Spleen (tissue), 11 donors: Measurements from ENCODE around the gene METTL1. TPM values are rescaled to one million over a fixed set of nuclear protein-coding genes. Genes with fewer than 3 reads are reported as not detected.

Source experiments
- DNase-seq: peaks from one replicate; pipeline ENCODE4 v3.0.0-alpha.2; 2020
- H3K27ac ChIP-seq, 8 donors: fragments of 200-600 bp; sonication (generic) in 7 of 8; 1 replicate in 4 of 8; 2 replicates in 4 of 8; pipeline versions ENCODE4 v1.5.0 to v1.8.0; 2016 to 2021; ENCODE audit warnings: inconsistent platforms in 4 of 8, mild to moderate bottlenecking in 4 of 8, moderate library complexity in 1 of 8
- H3K27me3 ChIP-seq, 7 donors: fragments of 200-600 bp; sonication (generic) in 6 of 7; replicated peaks in 1 of 7; 1 replicate in 4 of 7; 2 replicates in 3 of 7; pipeline versions ENCODE4 v1.5.0 to v1.8.0; 2016 to 2021; ENCODE audit warnings: inconsistent platforms in 3 of 7, mild to moderate bottlenecking in 1 of 7
- H3K36me3 ChIP-seq, 6 donors: fragments of 200-600 bp; sonication (generic) in 5 of 6; 1 replicate in 4 of 6; 2 replicates in 2 of 6; pipeline versions ENCODE4 v1.5.0 to v1.8.0; 2016 to 2021; ENCODE audit warnings: inconsistent platforms in 2 of 6
- H3K4me1 ChIP-seq, 6 donors: fragments of 200-600 bp; sonication (generic) in 5 of 6; 1 replicate in 3 of 6; 2 replicates in 3 of 6; pipeline versions ENCODE4 v1.5.0 to v1.8.0; 2016 to 2021; ENCODE audit warnings: inconsistent platforms in 3 of 6
- H3K4me3 ChIP-seq, 8 donors: fragments of 200-600 bp; sonication (generic) in 7 of 8; 1 replicate in 4 of 8; 2 replicates in 4 of 8; pipeline versions ENCODE4 v1.5.0 to v1.8.0; 2016 to 2021; ENCODE audit warnings: inconsistent platforms in 4 of 8, mild to moderate bottlenecking in 4 of 8, moderate library complexity in 2 of 8
- H3K9me3 ChIP-seq, 8 donors: fragments of 200-600 bp; sonication (generic) in 7 of 8; 1 replicate in 4 of 8; 2 replicates in 4 of 8; pipeline versions ENCODE4 v1.5.0 to v1.8.0; 2016 to 2021; ENCODE audit warnings: inconsistent platforms in 4 of 8
- POLR2A ChIP-seq, 3 donors: fragments of 450-650 bp; IDR thresholded peaks; one replicate each; pipeline ENCODE4 v1.5.1; 2017; ENCODE audit warnings: antibody characterized with exemption in 3 of 3, mild to moderate bottlenecking in 1 of 3
- POLR2AphosphoS5 ChIP-seq, 3 donors: sonication (generic); formaldehyde crosslinking; IDR thresholded peaks; one replicate each; pipeline ENCODE4 v1.5.1; 2017; ENCODE audit warnings: antibody characterized with exemption in 3 of 3
- WGBS, 5 donors: extraction: QIAGEN DNeasy Blood & Tissue Kit in 3 of 5; methylation state at CpG; one replicate each; pipeline versions ENCODE4 v1.1.5 to v1.1.7; 2013 to 2018; 5-methylcytosine and 5-hydroxymethylcytosine counted together
- intact Hi-C: fragments of 100-400 bp; cut with DNase I; formaldehyde crosslinking; loops from one replicate; pipeline ENCODE4 v1.15.0; 2023; ENCODE audit warnings: low total_unique reads
- polyA plus RNA-seq, 3 donors: library from polyadenylated mRNA; stranded (reverse); fragments of 200-250 nt; gene quantifications; one replicate each; pipeline ENCODE4 v1.2.1, GENCODE V29; 2013
- total RNA-seq, 7 donors: library from RNA; depleted of rRNA in 3 of 7; stranded (reverse); fragments of >200 nt in 3 of 7; fragmentation: NEBNext Ultra II Directional in 4 of 7; extraction: Animal tissue kit (Norgen Biotek cat#: 25700) in 4 of 7; gene quantifications; one replicate each; pipeline versions ENCODE4 v1.1.0 to v1.2.1, GENCODE V29; 2016 to 2021
- TF ChIP-seq, protein P1 (sequence below), 11 experiments: fragments of 200-600 bp in 7 of 11; fragments of 450-650 bp in 4 of 11; sonication (generic) in 4 of 11; IDR thresholded peaks in 8 of 11; conservative IDR thresholded peaks in 3 of 11; 1 replicate in 7 of 11; 2 replicates in 4 of 11; pipeline versions ENCODE4 v1.4.0 to v1.8.0; 2016 to 2021; ENCODE audit warnings: antibody characterized with exemption in 11 of 11, inconsistent platforms in 4 of 11, mild to moderate bottlenecking in 1 of 11
- donor health status: healthy with polysubstance abuse.
- donor health status: DM: no; HTN: no; CAD: no; lungs with moderate emphysema.
- donor health status: DM: no; HTN: no; CAD: no.
- donor health status: Bipolar disorder and iron deficiency.
- donor health status: healthy.
- donor health status: DM: no; HTN: no; CAD: no.
- donor health status: DM: yes; HTN: yes; CAD: no.

The METTL1 gene
- total and polyA plus RNA-seq, 10 donors, result 4.9 to 22.0 (median 14.5) TPM

DNA sequence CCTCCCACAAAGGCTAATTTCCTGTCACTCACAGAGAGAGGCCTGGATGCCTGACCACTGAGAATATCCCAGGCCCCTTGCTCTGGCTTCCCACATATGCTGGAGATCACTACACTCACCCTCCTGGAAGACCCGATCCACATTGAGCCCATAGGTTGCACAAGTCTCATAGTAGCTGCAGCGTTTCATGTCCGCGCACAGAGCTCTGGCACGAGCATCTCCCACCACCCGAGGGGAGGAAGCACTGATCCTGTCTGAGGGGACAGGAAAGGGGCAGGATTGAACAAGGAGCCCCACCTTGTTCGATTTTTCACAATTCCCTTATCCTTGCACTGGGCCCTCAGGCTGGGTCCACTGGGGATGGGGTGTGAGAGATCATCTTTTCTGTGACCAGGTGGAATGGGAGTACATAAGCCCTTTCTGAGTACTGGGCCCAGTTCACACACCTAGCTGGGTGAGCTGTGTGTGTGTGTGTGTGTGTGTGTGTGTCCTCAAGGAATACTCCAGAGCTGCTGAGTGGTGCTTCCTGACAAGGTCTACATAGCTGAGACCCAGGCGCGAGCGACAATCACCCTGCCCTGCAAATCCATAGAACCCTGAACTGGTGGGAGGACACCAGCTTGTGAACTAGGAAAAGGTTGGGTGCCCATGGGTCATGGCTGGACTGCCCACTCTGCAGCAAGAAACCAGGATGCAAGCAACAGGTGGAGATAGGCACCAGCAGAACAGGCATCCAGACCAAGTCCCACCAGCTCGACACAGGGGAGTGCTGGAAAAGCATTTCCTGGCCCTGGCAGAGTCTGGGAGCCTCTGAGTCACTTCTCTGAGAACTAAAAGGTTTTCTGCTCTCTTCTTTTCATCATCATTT lies 38.9 kb downstream of the METTL1 start:
- 79 to 91% (median 86%) methylated on average over 8 to 11 of the region's 11 CpGs for WGBS, 5 donors
- DNase-seq, result no peak
- Histone ChIP-seq H3K27me3 (peaks cover 0 to 45% (median 18%) of the 10 kb centered on the region in 7 donors), H3K4me3 (no peak overlapping the region), H3K27ac (no peak overlapping the region), H3K36me3 (peaks cover 0 to 100% (median 68%) of the 10 kb centered on the region in 6 donors), H3K4me1 (peaks cover 3 to 30% (median 21%) of the 10 kb centered on the region in 6 donors), H3K9me3 (no peaks in the 10 kb centered on the region)
- TF ChIP-seq POLR2A (IDR thresholded peaks at IDR 0.05) (no peak), POLR2AphosphoS5 (IDR thresholded peaks at IDR 0.05) (no peak)
- TF ChIP-seq, protein P1, sequence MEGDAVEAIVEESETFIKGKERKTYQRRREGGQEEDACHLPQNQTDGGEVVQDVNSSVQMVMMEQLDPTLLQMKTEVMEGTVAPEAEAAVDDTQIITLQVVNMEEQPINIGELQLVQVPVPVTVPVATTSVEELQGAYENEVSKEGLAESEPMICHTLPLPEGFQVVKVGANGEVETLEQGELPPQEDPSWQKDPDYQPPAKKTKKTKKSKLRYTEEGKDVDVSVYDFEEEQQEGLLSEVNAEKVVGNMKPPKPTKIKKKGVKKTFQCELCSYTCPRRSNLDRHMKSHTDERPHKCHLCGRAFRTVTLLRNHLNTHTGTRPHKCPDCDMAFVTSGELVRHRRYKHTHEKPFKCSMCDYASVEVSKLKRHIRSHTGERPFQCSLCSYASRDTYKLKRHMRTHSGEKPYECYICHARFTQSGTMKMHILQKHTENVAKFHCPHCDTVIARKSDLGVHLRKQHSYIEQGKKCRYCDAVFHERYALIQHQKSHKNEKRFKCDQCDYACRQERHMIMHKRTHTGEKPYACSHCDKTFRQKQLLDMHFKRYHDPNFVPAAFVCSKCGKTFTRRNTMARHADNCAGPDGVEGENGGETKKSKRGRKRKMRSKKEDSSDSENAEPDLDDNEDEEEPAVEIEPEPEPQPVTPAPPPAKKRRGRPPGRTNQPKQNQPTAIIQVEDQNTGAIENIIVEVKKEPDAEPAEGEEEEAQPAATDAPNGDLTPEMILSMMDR (IDR thresholded peaks at IDR 0.05 in 8 of 11, conservative IDR thresholded peaks at IDR 0.05 in 3 of 11), result no peak
- intact Hi-C loops, result no loop called here

GRCh38 chr12:57732270-57732669 lies 39.6 kb downstream of the METTL1 start:
- Histone ChIP-seq H3K4me3 (no peak overlapping the region), H3K27me3 (peaks cover 0 to 38% (median 11%) of the 10 kb centered on the region in 7 donors), H3K9me3 (no peaks in the 10 kb centered on the region), H3K27ac (no peak overlapping the region), H3K4me1 (peaks cover 3 to 23% (median 15%) of the 10 kb centered on the region in 6 donors), H3K36me3 (peaks cover 0 to 100% (median 68%) of the 10 kb centered on the region in 6 donors)
- intact Hi-C loops, result no loop called here
- 78 to 90% (median 86%) methylated on average over 4 of the region's 4 CpGs for WGBS, 5 donors
- no peak for DNase-seq
- no peak for TF ChIP-seq POLR2A (IDR thresholded peaks at IDR 0.05)
- TF ChIP-seq, protein P1 (IDR thresholded peaks at IDR 0.05 in 8 of 11, conservative IDR thresholded peaks at IDR 0.05 in 3 of 11), result no peak
- TF ChIP-seq POLR2AphosphoS5 (IDR thresholded peaks at IDR 0.05), result no peak

DNA sequence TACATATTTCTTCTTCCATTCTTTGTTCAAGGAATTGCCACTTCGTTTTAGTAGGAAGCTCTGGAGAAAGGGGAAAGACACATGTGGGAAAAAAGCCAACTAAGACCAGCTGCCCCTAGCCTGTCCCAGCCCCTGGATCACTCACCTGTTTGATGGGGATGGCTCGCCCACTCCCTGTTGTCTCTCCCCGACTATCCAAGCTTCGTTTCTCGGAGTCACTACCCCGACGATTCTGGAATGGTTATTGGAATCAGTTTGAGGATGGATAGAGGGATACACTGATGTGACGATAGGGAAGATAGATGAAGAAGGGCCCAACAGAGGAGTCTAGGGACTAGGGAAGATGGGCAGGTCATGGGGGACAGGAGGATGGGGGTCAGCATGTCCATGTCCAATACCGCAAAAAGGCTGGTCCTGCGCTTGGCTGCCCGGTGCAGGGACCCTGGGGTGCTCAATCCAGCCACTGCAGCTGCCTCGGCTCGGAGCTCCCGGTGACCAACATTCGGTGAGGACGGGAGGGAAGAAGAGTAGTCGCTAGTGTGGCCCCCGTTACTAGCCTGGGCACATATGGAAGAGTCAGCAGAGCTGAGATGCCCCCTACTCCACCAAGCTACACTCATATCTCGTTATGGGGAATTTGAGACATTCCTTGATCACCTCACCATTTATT lies 40.4 kb downstream of the METTL1 start:
- H3K9me3 ChIP-seq, result no peaks in the 10 kb centered on the region
- 87 to 93% (median 89%) methylated on average over 19 of the region's 19 CpGs for WGBS, 5 donors
- peaks cover 0 to 100% (median 70%) of the 10 kb centered on the region in 6 donors for H3K36me3 ChIP-seq
- H3K4me3 ChIP-seq, result no peak overlapping the region
- no peak for DNase-seq
- H3K27me3 ChIP-seq, result peaks cover 0 to 31% (median 6%) of the 10 kb centered on the region in 7 donors
- peaks cover 1 to 21% (median 7%) of the 10 kb centered on the region in 6 donors for H3K4me1 ChIP-seq
- intact Hi-C loops, result no loop called here
- TF ChIP-seq POLR2AphosphoS5 (IDR thresholded peaks at IDR 0.05), result peak in 1 of 3 donors; percentile 29
- no peak for TF ChIP-seq POLR2A (IDR thresholded peaks at IDR 0.05)
- no peak overlapping the region for H3K27ac ChIP-seq

DNA sequence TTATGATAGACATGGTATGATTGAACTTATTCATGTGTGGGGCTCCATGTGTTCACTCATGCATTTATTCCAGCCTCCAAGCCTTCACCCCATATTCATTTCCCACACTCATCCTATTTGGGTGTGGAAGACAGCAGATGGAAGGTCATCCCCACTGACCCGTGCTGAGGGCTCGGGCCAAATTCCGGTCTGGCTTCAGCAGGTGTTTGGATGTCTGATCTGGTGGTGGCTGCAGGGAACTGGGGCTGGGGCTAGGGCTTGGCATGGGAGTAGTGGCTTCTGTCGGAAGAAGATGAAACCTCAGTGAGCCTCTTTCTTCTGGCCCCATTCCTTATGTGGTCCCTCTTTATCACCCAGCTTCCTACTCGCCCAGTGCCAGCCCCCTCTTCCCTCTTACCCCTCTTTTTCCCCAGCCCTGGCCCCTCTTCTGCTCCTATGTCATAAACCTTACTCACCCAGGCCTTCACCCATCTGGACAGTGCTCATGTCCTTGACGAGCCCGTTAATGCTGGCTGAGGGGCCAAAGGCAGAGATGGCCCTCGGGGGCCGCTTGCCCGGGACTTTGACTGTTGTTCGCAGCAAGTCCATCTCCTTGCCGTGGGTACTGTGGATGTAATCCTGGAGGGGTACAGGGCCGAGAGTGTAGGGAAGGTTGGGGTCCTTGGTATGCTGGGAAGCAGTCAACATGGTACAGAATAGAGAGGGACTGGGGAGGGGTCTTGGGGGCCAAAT lies 41.4 kb downstream of the METTL1 start:
- H3K27me3 ChIP-seq, result peaks cover 0 to 20% (median 5%) of the 10 kb centered on the region in 7 donors
- no peak for DNase-seq
- intact Hi-C loops, result no loop called here
- H3K4me1 ChIP-seq, result peaks cover 0 to 18% (median 4%) of the 10 kb centered on the region in 6 donors
- no peak for TF ChIP-seq POLR2A (IDR thresholded peaks at IDR 0.05)
- TF ChIP-seq, protein P1 (IDR thresholded peaks at IDR 0.05 in 8 of 11, conservative IDR thresholded peaks at IDR 0.05 in 3 of 11), result no peak
- no peak for TF ChIP-seq POLR2AphosphoS5 (IDR thresholded peaks at IDR 0.05)
- peaks cover 0 to 99% (median 76%) of the 10 kb centered on the region in 6 donors for H3K36me3 ChIP-seq
- no peak overlapping the region for H3K27ac ChIP-seq
- 88 to 92% (median 90%) methylated on average over 13 of the region's 13 CpGs for WGBS, 5 donors
- H3K9me3 ChIP-seq, result no peaks in the 10 kb centered on the region
- no peak overlapping the region for H3K4me3 ChIP-seq
